ENCODE measurements around the gene PNPLA7.

The PNPLA7 gene

GRCh38 chr9:137447722-137448601 lies 102.2 kb downstream of the PNPLA7 start:
- DNase-seq: no peak

GRCh38 chr9:137446851-137447471 lies 103.2 kb downstream of the PNPLA7 start:
- peak; percentile 58 for DNase-seq

GRCh38 chr9:137445930-137446431 lies 104.2 kb downstream of the PNPLA7 start:
- DNase-seq: peak; percentile 16

- peak; percentile 85 for DNase-seq
Observed at GRCh38 chr9:137445275-137445807, 104.9 kb downstream of the PNPLA7 start.

- DNase-seq: peak; percentile 5
Observed at GRCh38 chr9:137444106-137444790, 106.0 kb downstream of the PNPLA7 start.

- no peak for DNase-seq
Observed at GRCh38 chr9:137441935-137442321, 108.3 kb downstream of the PNPLA7 start.

GRCh38 chr9:137441289-137441934 lies 108.8 kb downstream of the PNPLA7 start, which contains the start of gene ENTPD8:
TSS of gene ENTPD8 (minus strand) at chr9:137441357. CDS start at chr9:137438285, 3,072 bp downstream.
- DNase-seq: peak; percentile 17

- DNase-seq: peak; percentile 13
Observed at GRCh38 chr9:137439158-137439714, 111.0 kb downstream of the PNPLA7 start.

- peak; percentile 2 for DNase-seq
Observed at GRCh38 chr9:137438591-137439157, 111.5 kb downstream of the PNPLA7 start.

- peak; percentile 11 for DNase-seq
Observed at GRCh38 chr9:137437691-137438590, 112.3 kb downstream of the PNPLA7 start.

GRCh38 chr9:137436761-137437600 lies 113.2 kb downstream of the PNPLA7 start:
- peak; percentile 16 for DNase-seq

- peak; percentile 16 for DNase-seq
Observed at GRCh38 chr9:137435980-137436760, 114.0 kb downstream of the PNPLA7 start.

- peak; percentile 9 for DNase-seq
Observed at GRCh38 chr9:137435381-137435891, 114.8 kb downstream of the PNPLA7 start.

GRCh38 chr9:137434498-137435380 lies 115.5 kb downstream of the PNPLA7 start:
- peak; percentile 16 for DNase-seq

GRCh38 chr9:137433916-137434431 lies 116.2 kb downstream of the PNPLA7 start:
- DNase-seq: peak; percentile 13

GRCh38 chr9:137433349-137433915 lies 116.8 kb downstream of the PNPLA7 start:
- peak; percentile 13 for DNase-seq

Measured in CD4-positive, alpha-beta T cell treated with Interleukin-15 for 1 hour (primary cell).